Activated naive CD4-positive, alpha-beta T cell treated with anti-CD3 and anti-CD28 coated beads, Interleukin-2, amount 50 U/mL, for 72 hours (primary cell): ENCODE measurements around the gene SWI5. TPM values are rescaled to one million over a fixed set of nuclear protein-coding genes. Genes with fewer than 3 reads are reported as not detected.

Source experiments
- ATAC-seq, 2 donors: fragments of 150-1000 bp; cut with Tn5 transposase; 2 replicates each; pipeline ENCODE4 v1.10.0; 2021; ENCODE audit warnings: mild to moderate bottlenecking in 2 of 2, moderate library complexity in 2 of 2
- DNase-seq, 2 donors: peaks; one replicate each; pipeline ENCODE4 v3.0.0; 2021 to 2022; ENCODE audit warnings: low spot score in 2 of 2
- H3K27ac Mint-ChIP-seq, 2 donors: one replicate each; pipeline ENCODE4 v1.8.0; 2022; ENCODE audit warnings: mild to moderate bottlenecking in 2 of 2, mixed read lengths in 2 of 2
- H3K36me3 Mint-ChIP-seq, 2 donors: one replicate each; pipeline ENCODE4 v1.8.0; 2022; ENCODE audit warnings: mixed read lengths in 2 of 2
- H3K9me3 Mint-ChIP-seq, 2 donors: one replicate each; pipeline ENCODE4 v1.8.0; 2022; ENCODE audit warnings: mixed read lengths in 2 of 2
- total RNA-seq, 2 donors: library from RNA; stranded (reverse); gene quantifications; one replicate each; pipeline ENCODE4 v1.2.3, GENCODE V29; 2022

The SWI5 gene
- total RNA-seq, 2 donors from 2014 or later, result 15.6 to 16.9 TPM

DNA sequence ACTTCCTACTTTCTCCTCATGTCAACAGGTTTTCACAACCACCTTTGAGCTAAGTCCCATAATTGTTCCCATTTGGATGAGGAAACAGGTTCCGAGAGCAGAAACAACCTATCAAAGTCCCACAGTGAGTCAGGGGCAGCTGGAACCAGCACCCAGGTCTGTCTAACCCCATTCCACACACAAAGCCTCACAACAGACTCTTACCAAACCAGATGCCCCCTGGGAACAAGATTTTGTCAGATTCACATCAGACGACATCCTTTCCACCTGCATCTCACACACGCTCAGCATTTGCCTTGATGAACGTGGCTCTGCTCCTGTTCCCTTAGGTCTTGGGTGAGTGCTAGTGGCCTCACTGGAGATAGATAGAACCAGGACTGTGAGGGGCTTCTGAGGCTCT is 17.0 kb downstream of the SWI5 start:
- H3K9me3 Mint-ChIP-seq, result no peaks in the 10 kb centered on the region
- H3K27ac Mint-ChIP-seq, result no peak overlapping the region
- ATAC-seq (no peak), DNase-seq (no peak)
- H3K36me3 Mint-ChIP-seq, result no peaks in the 10 kb centered on the region

DNA sequence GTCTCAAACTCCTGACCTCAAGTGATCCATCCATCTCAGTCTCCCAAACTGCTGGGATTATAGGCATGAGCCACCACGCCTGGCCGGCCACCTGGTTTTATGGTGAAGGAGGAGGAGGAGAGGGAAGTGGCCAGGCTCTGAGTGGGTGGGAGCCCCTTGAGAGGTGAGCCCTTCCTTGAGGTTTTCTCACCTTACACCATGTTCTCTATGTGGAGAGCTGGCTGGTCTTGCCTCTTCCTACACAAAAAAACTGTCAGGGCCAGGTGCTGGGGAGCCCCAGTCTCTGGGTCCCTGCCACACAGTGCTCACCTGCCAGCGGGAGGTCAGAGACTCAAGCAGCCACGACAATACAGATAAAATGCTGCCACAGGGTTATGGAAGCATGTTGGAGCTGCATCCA is 18.1 kb downstream of the SWI5 start:
- Mint-ChIP-seq H3K36me3 (no peaks in the 10 kb centered on the region), H3K9me3 (no peaks in the 10 kb centered on the region), H3K27ac (no peak overlapping the region)
- DNase-seq (no peak), ATAC-seq (no peak)

- ATAC-seq (no peak), DNase-seq (no peak)
- no peaks in the 10 kb centered on the region for H3K36me3 Mint-ChIP-seq
- H3K9me3 Mint-ChIP-seq, result no peaks in the 10 kb centered on the region
- H3K27ac Mint-ChIP-seq, result peak overlapping the region in 1 of 2 donors; percentile 55
Measured at GRCh38 chr9:128296340-128297220, 20.5 kb downstream of the SWI5 start.

- Mint-ChIP-seq H3K36me3 (no peaks in the 10 kb centered on the region), H3K27ac (peak overlapping the region; percentile 55 to 66), H3K9me3 (no peaks in the 10 kb centered on the region)
- no peak for DNase-seq
- no peak for ATAC-seq
Measured at GRCh38 chr9:128297221-128297773, 21.2 kb downstream of the SWI5 start.

DNA sequence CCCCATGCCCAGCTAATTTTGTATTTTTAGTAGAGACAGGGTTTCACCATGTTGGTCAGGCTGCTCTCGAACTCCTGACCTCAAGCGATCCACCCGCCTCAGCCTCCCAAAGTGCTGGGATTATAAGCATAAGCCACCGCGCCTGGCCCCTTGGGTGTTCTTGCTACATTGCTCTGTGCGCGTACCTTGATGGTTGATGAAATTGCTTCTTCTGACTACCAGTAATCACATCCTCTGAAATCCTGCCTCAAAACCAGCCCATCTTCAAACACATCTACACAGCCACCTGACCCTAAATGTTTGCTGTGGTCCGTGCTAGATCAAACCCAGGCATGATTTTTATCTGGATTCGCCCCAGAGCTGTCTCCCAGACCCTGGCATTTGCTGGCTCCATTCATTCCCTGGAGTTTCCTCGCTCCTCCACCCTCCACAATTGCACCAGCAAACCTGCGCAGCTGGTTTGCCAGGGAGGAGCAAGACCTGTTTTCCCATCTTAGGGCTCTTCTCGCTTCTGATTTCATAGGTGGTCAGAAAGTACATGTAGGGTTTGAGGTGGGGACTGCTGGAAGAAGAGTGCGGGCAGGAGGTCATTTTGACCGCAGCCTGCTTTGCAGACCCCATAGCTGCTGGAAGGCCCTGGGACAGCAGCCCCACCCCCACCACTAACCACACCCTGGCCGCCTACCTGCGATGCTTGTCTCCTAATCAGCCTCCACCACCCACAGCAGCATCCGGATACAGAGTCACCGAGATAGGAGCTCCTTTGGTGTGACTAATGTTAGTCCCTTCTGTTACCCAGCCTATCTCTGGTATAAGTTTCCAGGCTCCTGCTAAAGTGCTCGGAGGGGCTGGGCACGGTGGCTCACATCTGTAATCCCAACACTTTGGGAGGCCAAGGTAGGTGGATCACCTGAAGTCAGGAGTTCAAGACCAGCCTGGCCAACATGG is 22.7 kb downstream of the SWI5 start:
- Mint-ChIP-seq H3K9me3 (no peaks in the 10 kb centered on the region), H3K27ac (peak overlapping the region in 1 of 2 donors; percentile 47), H3K36me3 (no peaks in the 10 kb centered on the region)
- ATAC-seq (no peak), DNase-seq (no peak)

DNA sequence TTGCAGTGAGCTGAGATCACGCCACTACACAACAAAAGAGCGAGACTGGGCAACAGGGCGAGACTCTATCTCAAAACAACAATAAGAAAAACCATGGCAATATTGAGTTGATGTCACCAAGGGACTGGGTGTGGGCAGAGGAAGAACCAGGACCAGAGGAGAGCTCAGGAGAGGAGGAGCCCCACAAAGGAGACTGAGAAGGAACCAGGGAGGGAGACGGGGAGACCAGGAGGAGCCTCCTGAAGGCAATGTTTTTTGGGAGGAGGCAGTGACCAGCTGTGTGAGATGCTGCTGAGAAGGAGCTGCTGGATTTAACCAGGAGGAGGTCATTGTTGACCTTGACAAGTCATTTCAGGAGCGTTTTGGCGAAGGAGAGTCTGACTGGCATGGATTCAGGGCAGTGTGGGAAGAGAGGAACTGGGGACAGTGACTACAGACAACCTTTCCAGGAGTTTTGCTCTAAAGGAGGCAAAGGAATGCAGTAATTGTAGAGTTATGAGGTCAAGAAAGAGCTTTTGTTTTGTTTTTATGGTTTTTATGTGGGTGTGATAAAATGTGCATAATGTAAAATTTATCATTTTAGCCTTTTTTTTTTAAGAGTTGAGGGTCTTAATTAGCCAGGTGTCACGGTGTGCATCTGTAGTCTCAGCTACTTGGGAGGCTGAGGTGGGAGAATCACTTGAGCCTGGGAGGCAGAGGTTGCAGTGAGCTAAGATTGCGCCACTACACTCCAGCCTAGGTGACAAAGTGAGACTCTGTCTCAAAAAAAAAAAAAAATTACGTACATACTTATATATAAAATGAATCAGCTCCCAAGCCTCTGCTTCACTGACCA is 28.3 kb downstream of the SWI5 start:
- DNase-seq (no peak), ATAC-seq (no peak)
- Mint-ChIP-seq H3K27ac (peak overlapping the region; percentile 9 to 79), H3K9me3 (no peaks in the 10 kb centered on the region), H3K36me3 (no peaks in the 10 kb centered on the region)

GRCh38 chr9:128304971-128305288 is 28.9 kb downstream of the SWI5 start:
- Mint-ChIP-seq H3K9me3 (no peaks in the 10 kb centered on the region), H3K36me3 (no peaks in the 10 kb centered on the region), H3K27ac (peak overlapping the region; percentile 11 to 62)
- ATAC-seq (no peak), DNase-seq (no peak)

DNA sequence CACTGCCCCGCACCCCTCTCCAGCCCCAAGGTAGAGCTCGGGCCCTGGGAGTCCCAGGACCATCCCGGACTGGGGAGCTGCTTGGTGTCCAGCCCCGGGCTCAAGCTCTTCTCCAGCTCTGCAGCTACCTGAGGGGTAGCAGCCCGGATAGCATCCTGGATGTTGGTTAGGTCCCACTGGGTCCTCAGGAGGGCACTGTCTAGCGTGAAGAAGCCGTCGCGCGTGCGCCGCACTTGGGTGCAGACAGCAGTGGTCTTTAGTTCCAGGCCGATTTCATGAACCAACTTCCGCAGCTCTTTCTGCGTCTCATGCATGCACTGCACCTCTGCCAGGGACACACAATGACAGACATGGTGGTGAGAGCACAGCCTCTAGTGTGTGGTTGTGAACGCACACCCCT is 33.5 kb downstream of the SWI5 start:
- H3K27ac Mint-ChIP-seq, result no peak overlapping the region
- ATAC-seq (no peak), DNase-seq (no peak)
- no peaks in the 10 kb centered on the region for H3K36me3 Mint-ChIP-seq
- no peaks in the 10 kb centered on the region for H3K9me3 Mint-ChIP-seq

GRCh38 chr9:128310461-128310860 is 34.4 kb downstream of the SWI5 start:
- DNase-seq, result no peak
- Mint-ChIP-seq H3K36me3 (no peaks in the 10 kb centered on the region), H3K9me3 (no peaks in the 10 kb centered on the region)

GRCh38 chr9:128314697-128315096 is 38.6 kb downstream of the SWI5 start:
- DNase-seq, result no peak
- Mint-ChIP-seq H3K36me3 (no peaks in the 10 kb centered on the region), H3K9me3 (no peaks in the 10 kb centered on the region), H3K27ac (no peak overlapping the region)
- ATAC-seq, result no peak

More at GRCh38 chr9:128310461-128310860, 34.4 kb downstream of the SWI5 start:
- ATAC-seq, result no peak
- no peak overlapping the region for H3K27ac Mint-ChIP-seq

DNA sequence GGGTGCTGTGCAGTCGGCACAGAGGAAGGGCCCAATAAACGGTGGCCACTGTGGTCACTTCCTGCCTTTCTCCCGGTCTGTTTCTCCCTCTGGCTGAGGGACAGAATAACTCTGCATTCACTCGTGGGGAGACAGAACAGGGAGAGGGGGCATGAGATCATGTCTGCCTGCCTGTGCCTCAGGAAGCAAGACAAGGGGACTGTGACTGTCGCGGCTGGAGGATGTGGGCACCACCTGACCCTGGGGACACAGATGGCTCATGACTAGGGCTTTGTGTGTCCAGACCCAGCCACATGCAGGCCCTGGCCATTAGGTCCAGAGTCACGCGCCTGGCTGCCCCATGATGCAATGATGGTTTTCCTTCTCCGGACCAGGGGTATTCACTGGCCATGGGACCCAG is 40.3 kb downstream of the SWI5 start:
- DNase-seq, result no peak
- H3K36me3 Mint-ChIP-seq, result no peaks in the 10 kb centered on the region
- H3K9me3 Mint-ChIP-seq, result no peaks in the 10 kb centered on the region
- ATAC-seq, result no peak
- peak overlapping the region in 1 of 2 donors; percentile 65 for H3K27ac Mint-ChIP-seq

- Mint-ChIP-seq H3K9me3 (no peaks in the 10 kb centered on the region), H3K36me3 (peaks cover 0 to 5% of the 10 kb centered on the region in 2 donors), H3K27ac (peak overlapping the region; percentile 25 to 65)
- DNase-seq, result no peak
- ATAC-seq, result peak in 1 of 2 donors; percentile 18
Measured at GRCh38 chr9:128317629-128318028, 41.6 kb downstream of the SWI5 start.

DNA sequence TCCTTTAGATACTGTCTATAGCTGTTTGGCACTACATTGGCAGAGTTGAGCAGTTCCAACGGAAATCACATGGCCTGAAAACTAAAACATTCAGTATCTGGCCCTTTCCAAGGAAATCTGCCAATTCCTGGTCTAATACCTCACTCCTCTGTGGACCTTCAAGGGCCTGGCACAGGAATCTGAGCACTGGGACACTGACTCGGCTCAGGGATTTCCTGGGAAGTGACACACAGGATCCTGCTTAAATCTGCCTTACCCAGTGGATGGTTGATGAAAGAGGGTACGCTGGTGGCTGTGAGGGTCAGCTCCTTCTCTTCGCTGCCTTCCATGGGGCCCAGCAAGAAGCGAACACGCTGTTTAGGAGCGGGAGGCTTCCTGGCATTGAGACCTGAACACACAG is 45.3 kb downstream of the SWI5 start:
- ATAC-seq, result no peak
- H3K36me3 Mint-ChIP-seq, result peaks cover 6 to 20% of the 10 kb centered on the region in 2 donors
- no peaks in the 10 kb centered on the region for H3K9me3 Mint-ChIP-seq
- H3K27ac Mint-ChIP-seq, result peak overlapping the region; percentile 93 to 99
- DNase-seq, result no peak

DNA sequence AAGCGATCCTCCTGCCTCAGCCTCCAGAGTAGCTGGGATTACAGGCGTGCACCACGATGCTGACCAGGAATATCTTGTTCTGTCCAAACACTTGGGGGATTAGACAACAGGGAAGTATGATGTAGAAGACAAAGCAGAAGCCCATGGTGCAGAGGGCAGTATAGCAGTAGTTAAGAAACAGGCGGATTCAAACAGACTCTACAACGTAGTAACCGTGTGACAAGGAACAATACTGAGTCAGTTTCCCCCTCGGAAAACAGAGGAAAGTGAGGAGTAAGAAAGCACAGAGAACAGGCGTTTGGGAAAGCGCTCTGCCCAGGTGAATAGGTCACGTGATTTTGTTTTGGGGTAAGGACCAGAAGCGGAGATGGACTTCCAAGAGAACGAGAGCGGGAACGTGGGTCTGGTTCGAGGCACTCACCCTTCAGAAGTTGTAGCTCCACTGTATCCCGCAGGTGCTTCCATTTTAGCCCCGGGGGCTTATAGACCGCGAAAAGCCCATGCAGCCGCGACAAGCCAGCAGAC is 45.9 kb downstream of the SWI5 start:
- peak; percentile 5 to 12 for ATAC-seq
- H3K36me3 Mint-ChIP-seq, result peaks cover 6 to 20% of the 10 kb centered on the region in 2 donors
- DNase-seq, result no peak
- H3K27ac Mint-ChIP-seq, result peak overlapping the region; percentile 93 to 99
- no peaks in the 10 kb centered on the region for H3K9me3 Mint-ChIP-seq

DNA sequence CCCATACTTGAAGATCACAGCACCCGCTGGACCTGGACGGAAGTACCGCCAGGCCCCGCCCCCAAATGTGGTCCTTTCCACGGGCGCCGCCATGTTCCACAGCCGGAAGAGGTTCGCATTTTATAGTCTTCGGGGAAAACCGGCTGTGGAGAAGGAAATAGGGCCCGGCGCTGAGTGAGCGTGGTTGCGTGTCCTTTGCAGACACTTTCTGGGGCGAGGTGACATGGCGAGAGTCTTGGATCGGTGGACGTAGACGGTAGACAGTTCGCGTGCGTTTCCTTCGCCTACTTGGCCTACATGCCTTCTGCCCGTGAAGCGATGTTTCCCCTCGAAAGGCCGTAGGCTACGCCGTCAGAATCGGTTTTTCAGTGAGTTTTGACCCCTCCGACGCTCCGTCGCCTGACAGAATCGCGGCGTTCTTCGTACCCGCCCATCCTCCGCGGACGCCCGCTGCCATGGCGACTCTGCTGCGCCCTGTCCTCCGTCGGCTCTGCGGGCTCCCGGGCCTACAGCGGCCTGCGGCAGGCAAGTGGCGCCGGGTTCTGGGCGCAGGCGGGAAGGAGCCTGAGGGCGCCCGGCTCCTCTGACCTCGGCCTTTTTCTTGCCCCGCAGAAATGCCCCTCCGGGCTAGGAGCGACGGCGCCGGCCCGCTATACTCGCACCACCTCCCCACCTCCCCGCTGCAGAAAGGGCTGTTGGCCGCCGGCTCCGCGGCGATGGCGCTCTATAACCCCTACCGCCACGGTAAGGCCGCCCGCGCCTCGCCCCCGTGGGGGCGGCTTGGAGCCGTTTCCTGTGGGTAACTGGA is 46.5 kb downstream of the SWI5 start, which contains the start of the genes COQ4 and TRUB2:
TSS of gene COQ4 (plus strand) at position 436 of the 808 bp plus-strand sequence. CDS start at position 456, 20 bp downstream.
TSS of gene TRUB2 (minus strand) at position 44 of the 808 bp plus-strand sequence. CDS start at position 5, 39 bp downstream.
- H3K27ac Mint-ChIP-seq, result peak within 1 kb of the TSS; percentile 93 to 99
- peak; percentile 92 to 93 for DNase-seq
- H3K9me3 Mint-ChIP-seq, result no peaks in the 10 kb centered on the region
- ATAC-seq, result peak; percentile 85 to 91
- peaks cover 6 to 20% of the 10 kb centered on the region in 2 donors for H3K36me3 Mint-ChIP-seq
